Activated CD8-positive, alpha-beta T cell treated with anti-CD3 and anti-CD28 coated beads for 36 hours (primary cell): Measurements from ENCODE around the gene PCNX4. TPM values are rescaled to one million over a fixed set of nuclear protein-coding genes. Genes with fewer than 3 reads are reported as not detected.

Source experiments
- ATAC-seq: fragments of 200-7000 bp; cut with Tn5 transposase; one replicate; pipeline ENCODE4 v1.10.0; 2021; ENCODE audit warnings: mild to moderate bottlenecking, moderate library complexity
- CTCF ChIA-PET: fragments of 350-600 bp; sonication (Branson Sonifier 250); formaldehyde crosslinking; loops from one replicate; lab custom pipeline; 2021; ENCODE audit warnings: antibody characterized with exemption; lab: Charles Lee
- POLR2A ChIA-PET: fragments of 350-600 bp; sonication (Branson Sonifier 250); formaldehyde crosslinking; loops from one replicate; lab custom pipeline; 2021; ENCODE audit warnings: antibody characterized with exemption; lab: Charles Lee
- DNase-seq: peaks from one replicate; pipeline ENCODE4 v3.0.0-alpha.2; 2020
- H3K27ac Mint-ChIP-seq: one replicate; pipeline ENCODE4 v1.8.0; 2021; ENCODE audit warnings: mild to moderate bottlenecking, mixed read lengths
- H3K27me3 Mint-ChIP-seq: one replicate; pipeline ENCODE4 v1.8.0; 2021; ENCODE audit warnings: mixed read lengths
- H3K36me3 Mint-ChIP-seq: one replicate; pipeline ENCODE4 v1.8.0; 2021; ENCODE audit warnings: low read depth, mixed read lengths
- H3K4me1 Mint-ChIP-seq: one replicate; pipeline ENCODE4 v1.8.0; 2021; ENCODE audit warnings: low read depth, mixed read lengths
- H3K4me3 Mint-ChIP-seq: one replicate; pipeline ENCODE4 v1.8.0; 2021; ENCODE audit warnings: mild to moderate bottlenecking, moderate library complexity, mixed read lengths
- H3K9me3 Mint-ChIP-seq: one replicate; pipeline ENCODE4 v1.8.0; 2021; ENCODE audit warnings: mixed read lengths
- intact Hi-C: fragments of 100-400 bp; cut with micrococcal nuclease; formaldehyde crosslinking; loops from one replicate; pipeline ENCODE4 v1.10.0; 2022
- total RNA-seq, 2 experiments: library from RNA; stranded (reverse); gene quantifications; one replicate each; pipeline ENCODE4 v1.2.3, GENCODE V29; 2021
- TF ChIP-seq, protein P1 (sequence below): fragments of 200-600 bp; IDR thresholded peaks from one replicate; pipeline ENCODE4 v1.8.0; 2022; ENCODE audit warnings: antibody characterized with exemption, mild to moderate bottlenecking

PCNX4 gene
- total RNA-seq, 2 experiments from 2014 or later = 28.2 to 30.0 TPM

DNA sequence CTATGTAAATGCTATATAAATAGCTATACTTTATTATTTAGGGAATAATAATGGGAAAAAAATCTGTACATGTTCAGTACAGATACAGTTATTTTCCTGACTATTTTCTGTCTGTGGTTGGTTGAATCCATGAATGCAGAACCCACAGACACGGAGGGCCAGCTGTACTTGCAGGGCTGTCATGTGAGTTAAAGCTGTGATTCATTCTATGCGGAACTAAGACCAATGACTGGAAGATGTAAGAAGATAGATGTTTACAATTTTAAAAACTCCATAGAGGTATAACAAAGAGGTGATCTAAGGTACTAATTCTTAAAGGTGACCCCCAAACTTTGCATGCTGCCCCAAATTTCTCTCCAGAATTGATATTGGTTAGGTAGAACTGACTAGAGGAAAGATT, 14.6 kb downstream of the PCNX4 start:
- no peak overlapping the region for H3K27ac Mint-ChIP-seq
- intact Hi-C loops = no loop called here
- ChIA-PET CTCF (interaction anchor here (0.9 to 1.5 kb wide), 2 partner anchors 11 to 78 kb away, joined by 3 read pairs; no protein-coding TSS in a partner anchor), POLR2A (no interaction called here)
- peaks cover 36% of the 10 kb centered on the region for H3K4me1 Mint-ChIP-seq
- TF ChIP-seq, protein P1, sequence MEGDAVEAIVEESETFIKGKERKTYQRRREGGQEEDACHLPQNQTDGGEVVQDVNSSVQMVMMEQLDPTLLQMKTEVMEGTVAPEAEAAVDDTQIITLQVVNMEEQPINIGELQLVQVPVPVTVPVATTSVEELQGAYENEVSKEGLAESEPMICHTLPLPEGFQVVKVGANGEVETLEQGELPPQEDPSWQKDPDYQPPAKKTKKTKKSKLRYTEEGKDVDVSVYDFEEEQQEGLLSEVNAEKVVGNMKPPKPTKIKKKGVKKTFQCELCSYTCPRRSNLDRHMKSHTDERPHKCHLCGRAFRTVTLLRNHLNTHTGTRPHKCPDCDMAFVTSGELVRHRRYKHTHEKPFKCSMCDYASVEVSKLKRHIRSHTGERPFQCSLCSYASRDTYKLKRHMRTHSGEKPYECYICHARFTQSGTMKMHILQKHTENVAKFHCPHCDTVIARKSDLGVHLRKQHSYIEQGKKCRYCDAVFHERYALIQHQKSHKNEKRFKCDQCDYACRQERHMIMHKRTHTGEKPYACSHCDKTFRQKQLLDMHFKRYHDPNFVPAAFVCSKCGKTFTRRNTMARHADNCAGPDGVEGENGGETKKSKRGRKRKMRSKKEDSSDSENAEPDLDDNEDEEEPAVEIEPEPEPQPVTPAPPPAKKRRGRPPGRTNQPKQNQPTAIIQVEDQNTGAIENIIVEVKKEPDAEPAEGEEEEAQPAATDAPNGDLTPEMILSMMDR = no peak
- peaks cover 2% of the 10 kb centered on the region for H3K9me3 Mint-ChIP-seq
- peaks cover 34% of the 10 kb centered on the region for H3K36me3 Mint-ChIP-seq
- H3K4me3 Mint-ChIP-seq = no peak overlapping the region
- no peak for ATAC-seq
- no peak for DNase-seq
- H3K27me3 Mint-ChIP-seq = no peaks in the 10 kb centered on the region

DNA sequence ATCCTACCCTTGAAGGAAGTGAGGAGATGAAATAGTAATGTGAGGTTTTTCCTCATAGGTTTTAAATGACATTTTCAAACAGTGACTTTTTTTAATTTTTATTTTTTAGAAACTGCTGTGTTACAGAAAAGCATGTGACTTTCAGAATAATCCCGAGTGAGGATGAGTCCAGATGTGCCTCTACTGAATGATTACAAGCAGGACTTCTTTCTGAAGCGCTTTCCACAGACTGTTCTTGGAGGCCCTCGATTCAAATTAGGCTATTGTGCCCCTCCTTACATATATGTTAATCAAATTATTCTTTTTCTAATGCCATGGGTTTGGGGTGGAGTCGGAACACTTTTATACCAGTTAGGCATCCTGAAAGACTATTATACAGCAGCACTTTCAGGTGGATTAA, 15.8 kb downstream of the PCNX4 start:
- ChIA-PET CTCF (interaction anchor here (1.5 kb wide), 1 partner anchor 77 kb away, joined by 3 read pairs; no protein-coding TSS in a partner anchor), POLR2A (no interaction called here)
- DNase-seq (no peak), ATAC-seq (no peak)
- Mint-ChIP-seq H3K4me3 (no peak overlapping the region), H3K27me3 (no peaks in the 10 kb centered on the region), H3K4me1 (peaks cover 33% of the 10 kb centered on the region), H3K9me3 (peaks cover 2% of the 10 kb centered on the region), H3K36me3 (peaks cover 35% of the 10 kb centered on the region), H3K27ac (no peak overlapping the region)
- intact Hi-C loops = no loop called here
- TF ChIP-seq, protein P1 = no peak

DNA sequence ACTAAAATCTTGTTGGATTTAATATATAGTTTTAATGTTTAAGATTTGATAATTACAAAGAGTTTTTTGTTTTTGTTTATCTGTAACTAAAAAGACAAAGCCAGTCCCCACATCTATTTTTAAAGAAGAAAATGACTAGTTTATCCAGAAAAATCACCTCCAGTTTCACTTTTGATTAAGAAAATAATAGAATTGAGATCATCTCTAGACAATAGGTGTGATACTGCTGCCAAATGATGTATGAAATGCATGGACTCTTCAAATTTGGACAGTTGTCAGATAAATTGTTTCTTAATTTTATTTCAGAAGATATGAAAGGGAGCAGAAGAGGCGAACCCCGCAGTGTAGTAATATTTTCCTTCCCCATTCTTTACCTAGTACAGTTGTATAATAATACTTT, 20.0 kb downstream of the PCNX4 start:
- intact Hi-C loops = no loop called here

DNA sequence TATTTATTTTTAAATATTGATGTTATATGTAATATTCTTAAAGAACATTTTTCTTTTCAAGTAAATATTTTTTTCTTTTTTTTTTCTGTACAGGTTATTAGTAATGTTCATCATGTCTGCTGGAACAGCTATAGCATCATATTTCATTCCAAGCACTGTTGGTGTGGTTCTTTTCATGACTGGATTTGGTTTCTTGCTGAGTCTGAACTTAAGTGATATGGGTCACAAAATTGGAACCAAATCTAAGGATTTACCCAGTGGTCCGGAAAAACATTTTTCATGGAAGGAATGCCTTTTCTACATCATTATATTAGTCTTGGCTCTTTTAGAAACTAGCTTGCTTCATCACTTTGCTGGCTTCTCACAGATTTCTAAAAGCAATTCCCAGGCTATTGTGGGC, 23.2 kb downstream of the PCNX4 start:
- H3K36me3 Mint-ChIP-seq = peaks cover 28% of the 10 kb centered on the region
- H3K27me3 Mint-ChIP-seq = no peaks in the 10 kb centered on the region
- no peaks in the 10 kb centered on the region for H3K9me3 Mint-ChIP-seq
- H3K4me3 Mint-ChIP-seq = no peak overlapping the region
- intact Hi-C loops = no loop called here
- DNase-seq = no peak
- H3K27ac Mint-ChIP-seq = no peak overlapping the region
- TF ChIP-seq, protein P1 = no peak
- ATAC-seq = no peak
- H3K4me1 Mint-ChIP-seq = peaks cover 10% of the 10 kb centered on the region
- POLR2A ChIA-PET = no interaction called here
- CTCF ChIA-PET = no interaction called here

More for the DNA sequence above, 20.0 kb downstream of the PCNX4 start:
- H3K27me3 Mint-ChIP-seq = no peaks in the 10 kb centered on the region
- no peaks in the 10 kb centered on the region for H3K9me3 Mint-ChIP-seq
- H3K36me3 Mint-ChIP-seq = peaks cover 33% of the 10 kb centered on the region
- H3K4me3 Mint-ChIP-seq = no peak overlapping the region
- POLR2A ChIA-PET = no interaction called here
- no peak overlapping the region for H3K27ac Mint-ChIP-seq
- TF ChIP-seq, protein P1 = no peak
- ATAC-seq (no peak), DNase-seq (no peak)
- peaks cover 20% of the 10 kb centered on the region for H3K4me1 Mint-ChIP-seq
- CTCF ChIA-PET = no interaction called here

DNA sequence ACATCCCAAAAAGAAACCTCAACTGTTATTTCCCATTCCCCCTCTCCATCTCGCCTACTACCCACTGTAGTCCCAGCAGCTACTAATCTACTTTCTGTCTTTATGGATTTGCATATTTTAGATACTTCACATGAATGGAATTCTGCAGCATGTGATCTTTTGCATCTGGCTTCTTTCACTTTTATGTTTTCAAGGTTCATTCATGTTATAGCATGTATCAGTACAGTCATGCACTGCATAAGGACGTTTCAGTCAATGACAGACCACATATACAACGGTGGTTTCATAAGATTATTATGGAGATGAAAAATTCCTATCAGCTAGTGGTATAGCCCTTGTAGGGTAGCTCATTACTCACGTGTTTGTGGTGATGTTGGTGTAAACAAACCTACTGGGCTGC, 24.5 kb downstream of the PCNX4 start:
- ATAC-seq (no peak), DNase-seq (no peak)
- intact Hi-C loops = no loop called here
- Mint-ChIP-seq H3K27me3 (no peaks in the 10 kb centered on the region), H3K4me3 (no peak overlapping the region), H3K4me1 (peaks cover 7% of the 10 kb centered on the region), H3K9me3 (no peaks in the 10 kb centered on the region), H3K27ac (no peak overlapping the region), H3K36me3 (peaks cover 31% of the 10 kb centered on the region)
- ChIA-PET POLR2A (no interaction called here), CTCF (no interaction called here)
- TF ChIP-seq, protein P1 = no peak
